Stimulated activated CD4-positive, alpha-beta T cell treated with anti-CD3 and anti-CD28 coated beads, Interleukin-12 subunit alpha, Interleukin-12 subunit beta, amount 100 ng/mL, for 48 hours (primary cell): ENCODE data around the gene TEX30.

Experiments
- DNase-seq, 3 donors: peaks; one replicate each; pipeline ENCODE4 v3.0.0-alpha.2; 2020; ENCODE audit warnings: low read depth in 2 of 3, low spot score in 1 of 3

Gene TEX30

GRCh38 chr13:102718746-102719145, 54.8 kb downstream of the TEX30 start:
- no peak for DNase-seq
